Lung (tissue), 12 donors: ENCODE results near the gene THOC2. TPM values are rescaled to one million over a fixed set of nuclear protein-coding genes. Genes with fewer than 3 reads are reported as not detected.

Source experiments
- ATAC-seq: fragments of 200-7000 bp; cut with Tn5 transposase; one replicate; pipeline ENCODE4 v1.9.1; 2020; ENCODE audit warnings: moderate number of reproducible peaks; ENCODE audit not compliant: insufficient read depth, low FRiP score
- DNase-seq, 3 donors: peaks; one replicate each; pipeline ENCODE4 v3.0.0-alpha.2; 2013 to 2017
- H3K27ac ChIP-seq, 2 donors: one replicate each; pipeline ENCODE4 v1.5.1; 2013; ENCODE audit warnings: mild to moderate bottlenecking in 2 of 2, moderate library complexity in 2 of 2, control low read depth in 1 of 2, inconsistent platforms in 1 of 2, low read depth in 1 of 2, low read length in 1 of 2
- H3K27me3 ChIP-seq, 3 donors: one replicate each; pipeline ENCODE4 v1.5.1; 2013; ENCODE audit warnings: low read length in 2 of 3; ENCODE audit not compliant: control insufficient read depth in 3 of 3, insufficient read depth in 3 of 3
- H3K36me3 ChIP-seq, 4 donors: one replicate each; pipeline ENCODE4 v1.5.1; 2013; ENCODE audit warnings: low read length in 4 of 4, mild to moderate bottlenecking in 1 of 4, moderate library complexity in 1 of 4; ENCODE audit not compliant: control insufficient read depth in 4 of 4, insufficient read depth in 4 of 4
- H3K4me1 ChIP-seq, 5 donors: one replicate each; pipeline ENCODE4 v1.5.1; 2013; ENCODE audit warnings: low read length in 5 of 5, mild to moderate bottlenecking in 2 of 5, moderate library complexity in 1 of 5; ENCODE audit not compliant: control insufficient read depth in 5 of 5, insufficient read depth in 5 of 5
- H3K4me3 ChIP-seq: one replicate; pipeline ENCODE4 v1.5.1; 2013; ENCODE audit warnings: mild to moderate bottlenecking, control low read depth, moderate library complexity
- H3K9ac ChIP-seq, 2 donors: one replicate each; pipeline ENCODE4 v1.5.1; 2013; ENCODE audit warnings: low read length in 2 of 2, control low read depth in 1 of 2; ENCODE audit not compliant: insufficient read depth in 1 of 2
- H3K9me3 ChIP-seq, 4 donors: one replicate each; pipeline ENCODE4 v1.5.1; 2013; ENCODE audit warnings: low read length in 3 of 4, mild to moderate bottlenecking in 1 of 4, moderate library complexity in 1 of 4; ENCODE audit not compliant: control insufficient read depth in 4 of 4, insufficient read depth in 3 of 4
- WGBS, 2 donors: extraction: QIAGEN DNeasy Blood & Tissue Kit; methylation state at CpG; one replicate each; pipeline ENCODE4 v1.1.7; 2013; 5-methylcytosine and 5-hydroxymethylcytosine counted together
- polyA plus RNA-seq, 2 donors: library from polyadenylated mRNA; stranded (reverse); fragments of 200-250 nt; gene quantifications; one replicate each; pipeline ENCODE4 v1.2.1, GENCODE V29; 2013
- total RNA-seq, 2 donors: library from RNA; depleted of rRNA in 1 of 2; stranded (reverse); fragments of >200 nt in 1 of 2; gene quantifications; one replicate each; pipeline ENCODE4 v1.2.1, GENCODE V29; 2014 to 2021
- TF ChIP-seq, protein P1 (sequence below): IDR thresholded peaks from 2 replicates; pipeline ENCODE4 v1.5.1; 2012; ENCODE audit warnings: mild to moderate bottlenecking; ENCODE audit errors: control extremely low read depth, extremely low read depth
- donor health status: control.
- donor health status: control.
- donor health status: Bipolar disorder and iron deficiency.
- donor health status: healthy.
- donor health status: DM: yes; HTN: yes; CAD: no.

Gene THOC2
- total and polyA plus RNA-seq, 4 donors: 25.9 to 224 (median 71.7) TPM

GRCh38 chrX:123570011-123570590 is 162.8 kb downstream of the THOC2 start:
- Histone ChIP-seq H3K4me3 (no peak overlapping the region), H3K9ac (no peak overlapping the region), H3K36me3 (no peaks in the 10 kb centered on the region), H3K4me1 (no peaks in the 10 kb centered on the region), H3K9me3 (peaks cover 0 to 9% (median 0%) of the 10 kb centered on the region in 4 donors), H3K27ac (no peak overlapping the region), H3K27me3 (no peaks in the 10 kb centered on the region)
- TF ChIP-seq, protein P1, sequence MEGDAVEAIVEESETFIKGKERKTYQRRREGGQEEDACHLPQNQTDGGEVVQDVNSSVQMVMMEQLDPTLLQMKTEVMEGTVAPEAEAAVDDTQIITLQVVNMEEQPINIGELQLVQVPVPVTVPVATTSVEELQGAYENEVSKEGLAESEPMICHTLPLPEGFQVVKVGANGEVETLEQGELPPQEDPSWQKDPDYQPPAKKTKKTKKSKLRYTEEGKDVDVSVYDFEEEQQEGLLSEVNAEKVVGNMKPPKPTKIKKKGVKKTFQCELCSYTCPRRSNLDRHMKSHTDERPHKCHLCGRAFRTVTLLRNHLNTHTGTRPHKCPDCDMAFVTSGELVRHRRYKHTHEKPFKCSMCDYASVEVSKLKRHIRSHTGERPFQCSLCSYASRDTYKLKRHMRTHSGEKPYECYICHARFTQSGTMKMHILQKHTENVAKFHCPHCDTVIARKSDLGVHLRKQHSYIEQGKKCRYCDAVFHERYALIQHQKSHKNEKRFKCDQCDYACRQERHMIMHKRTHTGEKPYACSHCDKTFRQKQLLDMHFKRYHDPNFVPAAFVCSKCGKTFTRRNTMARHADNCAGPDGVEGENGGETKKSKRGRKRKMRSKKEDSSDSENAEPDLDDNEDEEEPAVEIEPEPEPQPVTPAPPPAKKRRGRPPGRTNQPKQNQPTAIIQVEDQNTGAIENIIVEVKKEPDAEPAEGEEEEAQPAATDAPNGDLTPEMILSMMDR: no peak
- DNase-seq (peak in 2 of 3 donors; percentile 2 to 26), ATAC-seq (no peak)
- 68 to 83% methylated on average over 3 of the region's 3 CpGs for WGBS, 2 donors

DNA sequence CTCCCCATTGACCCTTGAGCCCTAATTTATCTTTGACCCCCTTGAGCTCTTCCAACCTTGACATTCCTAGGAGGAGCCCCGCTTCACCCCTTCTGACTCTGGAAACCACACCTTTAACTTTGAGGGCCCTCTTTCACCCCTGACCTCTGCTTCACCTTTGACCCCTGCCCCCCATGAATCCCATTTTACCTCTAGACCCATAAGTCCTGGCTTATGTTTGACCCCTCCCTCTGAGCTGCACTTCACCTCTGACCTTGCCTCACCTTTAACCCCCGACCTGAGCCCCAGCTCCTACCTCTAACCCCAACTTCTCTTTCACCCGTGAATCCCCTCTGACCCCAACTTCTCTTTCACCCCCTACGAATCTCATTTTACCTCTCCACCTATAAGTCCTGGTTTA is 169.7 kb downstream of the THOC2 start:
- Histone ChIP-seq H3K27ac (no peak overlapping the region), H3K27me3 (no peaks in the 10 kb centered on the region), H3K4me3 (no peak overlapping the region), H3K9me3 (peaks cover 0 to 3% (median 0%) of the 10 kb centered on the region in 4 donors), H3K36me3 (no peaks in the 10 kb centered on the region), H3K9ac (no peak overlapping the region), H3K4me1 (no peaks in the 10 kb centered on the region)
- ATAC-seq (no peak), DNase-seq (no peak)
- WGBS, 2 donors: 82 to 100% methylated on average over 4 of the region's 4 CpGs
- TF ChIP-seq, protein P1: no peak

DNA sequence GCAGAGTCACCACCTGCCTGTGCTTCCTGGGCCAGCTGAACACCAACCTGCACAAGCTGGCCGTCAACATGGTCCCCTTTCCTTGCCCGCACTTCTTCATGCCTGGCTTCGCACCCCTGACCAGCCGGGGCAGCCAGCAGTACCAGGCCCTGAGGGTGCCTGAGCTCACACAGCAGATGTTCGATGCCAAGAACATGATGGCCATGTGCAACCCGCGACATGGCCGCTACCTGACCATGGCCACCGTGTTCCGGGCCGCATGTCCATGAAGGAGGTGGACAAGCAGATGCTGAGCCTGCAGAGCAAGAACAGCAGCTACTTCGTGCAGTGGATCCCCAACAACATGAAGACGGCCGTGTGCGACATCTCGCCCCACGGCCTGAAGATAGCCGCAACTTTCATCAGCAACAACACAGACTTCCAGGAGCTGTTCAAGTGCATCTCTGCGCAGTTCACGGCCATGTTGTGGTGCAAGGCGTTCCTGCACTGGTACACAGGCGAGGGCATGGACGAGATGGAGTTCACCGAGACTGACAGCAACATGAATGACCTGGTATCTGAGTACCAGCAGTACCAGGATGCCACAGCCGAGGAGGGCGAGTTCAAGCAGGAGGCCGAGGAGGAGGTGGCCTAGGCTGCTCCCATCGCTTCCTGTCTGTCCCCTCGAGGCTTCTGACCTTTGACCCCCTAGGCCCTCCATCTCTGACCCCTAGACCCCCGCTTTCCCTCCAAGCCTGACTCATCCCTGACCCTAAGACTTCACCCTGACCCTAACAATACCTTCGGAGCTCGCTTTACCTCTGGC is 170.3 kb downstream of the THOC2 start:
- H3K9ac ChIP-seq: no peak overlapping the region
- H3K4me3 ChIP-seq: no peak overlapping the region
- no peaks in the 10 kb centered on the region for H3K4me1 ChIP-seq
- TF ChIP-seq, protein P1: no peak
- no peaks in the 10 kb centered on the region for H3K36me3 ChIP-seq
- no peak overlapping the region for H3K27ac ChIP-seq
- ATAC-seq (no peak), DNase-seq (no peak)
- peaks cover 0 to 3% (median 0%) of the 10 kb centered on the region in 4 donors for H3K9me3 ChIP-seq
- WGBS, 2 donors: 89 to 98% methylated on average over 28 to 32 of the region's 32 CpGs
- no peaks in the 10 kb centered on the region for H3K27me3 ChIP-seq
